WTC11 (cell line): ENCODE data around the gene RNF214. TPM values are rescaled to one million over a fixed set of nuclear protein-coding genes. Genes with fewer than 3 reads are reported as not detected.

Experiments
- ATAC-seq: fragments of 200-7000 bp; cut with Tn5 transposase; 2 replicates; pipeline ENCODE4 v1.10.0; 2021; ENCODE audit warnings: mild to moderate bottlenecking, moderate library complexity
- CTCF ChIA-PET: fragments of 300-600 bp; sonication (Branson Sonifier 250); formaldehyde crosslinking; loops from one replicate; lab custom pipeline; 2021; ENCODE audit warnings: antibody characterized with exemption; lab: Charles Lee
- POLR2A ChIA-PET: fragments of 350-600 bp; sonication (Branson Sonifier 250); formaldehyde crosslinking; loops from one replicate; lab custom pipeline; 2021; ENCODE audit warnings: antibody characterized with exemption; lab: Charles Lee
- DNase-seq: peaks from one replicate; pipeline ENCODE4 v3.0.0; 2021; ENCODE audit warnings: low spot score
- H3K27ac Mint-ChIP-seq: 2 replicates; pipeline ENCODE4 v1.8.0; 2021; ENCODE audit warnings: mixed read lengths
- H3K27me3 Mint-ChIP-seq: 2 replicates; pipeline ENCODE4 v1.8.0; 2021; ENCODE audit warnings: low read depth, mild to moderate bottlenecking, moderate library complexity, mixed read lengths
- H3K36me3 Mint-ChIP-seq: 2 replicates; pipeline ENCODE4 v1.8.0; 2021; ENCODE audit warnings: mixed read lengths
- H3K4me1 Mint-ChIP-seq: 2 replicates; pipeline ENCODE4 v1.8.0; 2022; ENCODE audit warnings: mixed read lengths
- H3K4me3 Mint-ChIP-seq: 2 replicates; pipeline ENCODE4 v1.8.0; 2021; ENCODE audit warnings: mild to moderate bottlenecking, moderate library complexity, mixed read lengths
- H3K9me3 Mint-ChIP-seq: 2 replicates; pipeline ENCODE4 v1.8.0; 2021; ENCODE audit warnings: mixed read lengths
- AFF4 ChIP-seq: sonication (generic); formaldehyde crosslinking; IDR thresholded peaks from 2 replicates; pipeline ENCODE4 v1.8.1; 2023; ENCODE audit warnings: mild to moderate bottlenecking, missing genetic modification reagents, borderline replicate concordance
- AR ChIP-seq: fragments of 250-450 bp; sonication (Bioruptor Pico); IDR thresholded peaks from 2 replicates; pipeline ENCODE4 v1.9.0; 2021; ENCODE audit warnings: mild to moderate bottlenecking
- ARID4B ChIP-seq: sonication (generic); formaldehyde crosslinking; IDR thresholded peaks from 2 replicates; pipeline ENCODE4 v1.8.0; 2023; ENCODE audit warnings: missing genetic modification reagents, mild to moderate bottlenecking, borderline replicate concordance
- ATF3 ChIP-seq: sonication (generic); formaldehyde crosslinking; conservative IDR thresholded peaks from 2 replicates; pipeline ENCODE4 v1.8.1; 2022; ENCODE audit warnings: mild to moderate bottlenecking, missing genetic modification reagents
- CBFB ChIP-seq: sonication (generic); formaldehyde crosslinking; IDR thresholded peaks from 2 replicates; pipeline ENCODE4 v1.8.1; 2022; ENCODE audit warnings: mild to moderate bottlenecking, low read depth, missing genetic modification reagents
- CREB1 ChIP-seq: sonication (generic); formaldehyde crosslinking; IDR thresholded peaks from 2 replicates; pipeline ENCODE4 v1.8.0; 2023; ENCODE audit warnings: mild to moderate bottlenecking, missing genetic modification reagents
- EMX1 ChIP-seq: fragments of 250-450 bp; sonication (Bioruptor Pico); IDR thresholded peaks from 2 replicates; pipeline ENCODE4 v1.8.0; 2021; ENCODE audit warnings: mild to moderate bottlenecking
- FOXJ3 ChIP-seq: sonication (generic); formaldehyde crosslinking; IDR thresholded peaks from 2 replicates; pipeline ENCODE4 v1.9.0; 2021; ENCODE audit warnings: missing genetic modification reagents, mild to moderate bottlenecking, borderline replicate concordance
- FOXK1 ChIP-seq: sonication (generic); formaldehyde crosslinking; IDR thresholded peaks from 2 replicates; pipeline ENCODE4 v1.8.0; 2022; ENCODE audit warnings: mild to moderate bottlenecking, moderate library complexity, missing genetic modification reagents
- FOXP1 ChIP-seq: sonication (generic); formaldehyde crosslinking; IDR thresholded peaks from 2 replicates; pipeline ENCODE4 v1.8.0; 2022; ENCODE audit warnings: missing genetic modification reagents, mild to moderate bottlenecking, moderate library complexity, borderline replicate concordance
- FOXP4 ChIP-seq: sonication (generic); formaldehyde crosslinking; IDR thresholded peaks from 2 replicates; pipeline ENCODE4 v1.8.0; 2022; ENCODE audit warnings: mild to moderate bottlenecking, missing genetic modification reagents
- KAT7 ChIP-seq: sonication (generic); formaldehyde crosslinking; IDR thresholded peaks from 2 replicates; pipeline ENCODE4 v1.8.1; 2023; ENCODE audit warnings: missing genetic modification reagents, mild to moderate bottlenecking, borderline replicate concordance
- PRDM15 ChIP-seq: sonication (generic); formaldehyde crosslinking; IDR thresholded peaks from 2 replicates; pipeline ENCODE4 v1.8.0; 2022; ENCODE audit warnings: missing genetic modification reagents
- SMAD4 ChIP-seq: sonication (generic); formaldehyde crosslinking; IDR thresholded peaks from 2 replicates; pipeline ENCODE4 v1.8.0; 2022; ENCODE audit warnings: mild to moderate bottlenecking, missing genetic modification reagents
- SOX15 ChIP-seq: fragments of 250-450 bp; sonication (Bioruptor Pico); IDR thresholded peaks from 2 replicates; pipeline ENCODE4 v1.9.0; 2021; ENCODE audit warnings: mild to moderate bottlenecking
- TCF7 ChIP-seq: sonication (generic); formaldehyde crosslinking; IDR thresholded peaks from 2 replicates; pipeline ENCODE4 v1.8.0; 2022; ENCODE audit warnings: mild to moderate bottlenecking, low read depth, missing genetic modification reagents, moderate library complexity
- TP53 ChIP-seq: sonication (generic); formaldehyde crosslinking; IDR thresholded peaks from 2 replicates; pipeline ENCODE4 v1.8.1; 2023; ENCODE audit warnings: mild to moderate bottlenecking, missing genetic modification reagents
- ZNF423 ChIP-seq: fragments of 250-450 bp; sonication (Bioruptor Pico); IDR thresholded peaks from 2 replicates; pipeline ENCODE4 v2.1.2; 2022; ENCODE audit warnings: mild to moderate bottlenecking, moderate library complexity
- ZNF671 ChIP-seq: fragments of 250-450 bp; sonication (Bioruptor Pico); IDR thresholded peaks from 2 replicates; pipeline ENCODE4 v1.8.0; 2021; ENCODE audit warnings: mild to moderate bottlenecking
- total RNA-seq: library from RNA; stranded (reverse); gene quantifications from 3 replicates; pipeline ENCODE4 v1.2.3, GENCODE V29; 2021

RNF214 gene
- total RNA-seq, 1 experiment from 2014 or later: 35.4 TPM

GRCh38 chr11:117199053-117199915 is 33.2 kb upstream of the RNF214 start, which contains the start of gene TAGLN:
Gene TAGLN, plus strand, starts transcription at chr11:117199370. Its CDS starts 3,644 bp downstream, at chr11:117203014.
- Mint-ChIP-seq H3K4me1 (peaks cover 36% of the 10 kb centered on the region), H3K27ac (peak within 1 kb of the TSS; percentile 83), H3K36me3 (no peaks in the 10 kb centered on the region), H3K27me3 (no peaks in the 10 kb centered on the region; the same call in 1 of the 2 replicates), H3K4me3 (peak within 1 kb of the TSS; percentile 63), H3K9me3 (no peaks in the 10 kb centered on the region)
- CTCF ChIA-PET: interaction anchor here (0.5 to 3.2 kb wide), 7 partner anchors 18 to 408 kb away, joined by 3 to 12 read pairs (median 4); partner anchors contain the start of genes APOA5 and BACE1
- DNase-seq: peak; percentile 84
- POLR2A ChIA-PET: interaction anchor here (1.5 to 1.8 kb wide), 2 partner anchors 20 to 21 kb away, joined by 4 to 5 read pairs; partner anchors contain the start of gene SIDT2
- ATAC-seq: peak; percentile 72
- TF ChIP-seq ATF3 (CRISPR knock-in tag) (no peak), AR (CRISPR knock-in tag) (peak; percentile 74; the same call in 1 of the 2 replicates), FOXP4 (CRISPR knock-in tag) (no peak), TCF7 (no peak), FOXP1 (CRISPR knock-in tag) (no peak), CREB1 (no peak), SMAD4 (CRISPR knock-in tag) (no peak), PRDM15 (no peak), CBFB (no peak), ARID4B (CRISPR knock-in tag) (no peak), EMX1 (CRISPR knock-in tag) (peak; percentile 51; the same call in 1 of the 2 replicates), FOXJ3 (CRISPR knock-in tag) (no peak), SOX15 (no peak), FOXK1 (CRISPR knock-in tag) (no peak), ZNF423 (CRISPR knock-in tag) (no peak), AFF4 (CRISPR knock-in tag) (no peak), ZNF671 (CRISPR knock-in tag) (no peak), TP53 (CRISPR knock-in tag) (no peak), KAT7 (no peak)
